Right kidney (tissue), 1 donor: Measurements from ENCODE around the gene DEPDC5.

ENCODE experiments used
- DNase-seq: peaks from one replicate; pipeline ENCODE4 v3.0.0-alpha.2; 2016

Gene DEPDC5

DNA sequence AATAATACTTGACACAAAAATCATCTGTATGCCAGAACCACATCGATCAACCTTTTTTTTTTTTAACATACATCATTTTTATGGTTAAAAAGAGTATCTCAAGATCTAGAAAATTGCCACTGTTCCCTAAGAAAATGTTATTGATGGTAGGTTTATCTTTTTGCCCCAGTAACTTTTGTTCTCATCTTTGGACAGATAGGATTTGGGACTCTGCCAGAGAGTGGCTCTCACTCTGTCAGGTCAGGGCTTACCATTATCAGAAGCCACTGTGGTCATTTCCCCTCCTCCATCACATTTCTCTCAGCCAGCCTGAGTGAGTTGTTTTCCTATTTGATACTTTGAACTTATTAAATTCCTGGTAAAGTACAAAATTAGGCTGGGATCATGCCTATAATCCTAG, 142.7 kb downstream of the DEPDC5 start:
- no peak for DNase-seq

DNA sequence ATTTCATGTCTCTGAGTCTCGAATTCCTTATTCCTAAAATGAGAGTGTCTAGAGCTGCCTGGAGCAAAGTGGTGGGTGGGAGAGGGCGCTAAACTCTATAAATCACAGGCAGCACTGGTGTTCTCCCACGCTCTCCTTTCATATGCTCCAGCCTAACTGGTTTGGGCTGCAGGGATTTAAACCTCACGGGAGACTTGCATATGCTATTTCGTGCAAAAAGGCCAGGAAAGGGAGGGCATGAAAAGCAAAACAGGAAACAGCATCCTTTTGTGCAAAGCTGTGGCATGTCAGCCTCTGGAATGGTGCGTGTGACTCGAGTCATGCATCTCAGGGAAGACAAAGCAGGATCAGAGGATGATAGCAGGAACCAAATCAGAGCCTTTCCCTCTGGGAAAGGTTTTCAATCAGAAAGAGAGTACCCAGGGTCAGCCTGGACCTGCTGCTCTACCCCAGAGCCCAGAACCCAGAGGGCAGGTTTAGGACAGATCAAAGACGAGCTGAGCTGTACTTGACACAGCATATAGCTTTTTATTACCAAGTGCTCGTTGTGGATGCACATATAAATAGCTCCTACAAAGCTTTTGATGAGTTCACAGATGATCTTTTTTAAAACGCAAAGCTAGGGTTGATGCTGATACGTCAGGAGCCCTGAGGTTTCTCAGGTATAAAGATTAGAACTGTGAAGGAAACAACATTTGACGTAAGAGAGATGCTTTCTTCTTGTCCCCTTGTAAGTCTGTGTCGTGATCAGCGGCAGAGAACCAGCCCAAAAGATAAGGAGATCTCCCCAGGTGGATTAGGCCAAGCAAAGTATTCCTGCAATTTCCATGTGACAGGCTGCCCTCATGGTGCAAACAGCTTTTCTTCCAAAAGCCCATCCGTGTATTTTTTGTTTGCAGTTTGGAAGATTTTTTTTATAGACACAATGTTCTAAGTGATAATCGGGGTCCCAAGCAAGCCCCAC, 144.3 kb downstream of the DEPDC5 start:
- no peak for DNase-seq

DNA sequence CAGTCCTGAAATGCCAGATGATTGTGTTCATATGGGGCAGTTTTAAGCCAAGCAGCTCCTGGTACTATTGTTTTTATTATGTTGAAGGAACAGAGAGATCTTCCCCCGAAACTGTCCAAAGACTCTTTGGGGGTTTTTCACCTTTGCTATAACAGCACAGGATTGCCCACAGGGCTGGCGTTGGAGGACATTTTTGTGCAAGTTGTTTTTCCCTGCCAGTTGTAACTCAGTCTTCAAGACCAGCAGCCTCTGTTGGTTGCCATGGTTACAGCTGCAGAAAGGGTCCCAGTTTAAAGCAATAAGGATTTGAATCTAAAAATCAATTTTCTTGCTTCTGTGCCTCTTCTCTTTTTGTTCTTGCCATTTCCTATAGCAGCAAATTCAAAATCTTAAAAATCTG, 145.1 kb downstream of the DEPDC5 start:
- no peak for DNase-seq

DNA sequence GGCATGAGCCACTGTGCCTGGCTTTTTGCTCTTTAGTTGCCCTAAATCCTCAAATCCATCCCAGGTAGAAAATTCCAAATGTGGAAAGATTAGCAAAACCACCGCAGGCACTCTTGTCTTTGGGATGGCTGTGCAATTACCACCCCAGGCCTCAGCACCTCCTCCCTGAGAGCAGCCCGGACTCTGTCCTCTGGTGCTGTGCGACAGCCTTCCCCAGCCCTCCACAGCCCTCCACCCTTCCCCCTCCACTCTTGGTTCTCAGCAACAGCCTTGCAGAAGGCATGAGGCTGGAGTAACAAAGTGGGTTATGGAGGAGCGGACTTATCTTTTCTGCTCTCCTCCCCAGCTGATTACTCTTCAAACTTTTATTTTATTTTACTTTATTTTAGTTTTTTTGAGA, 145.8 kb downstream of the DEPDC5 start:
- no peak for DNase-seq

DNA sequence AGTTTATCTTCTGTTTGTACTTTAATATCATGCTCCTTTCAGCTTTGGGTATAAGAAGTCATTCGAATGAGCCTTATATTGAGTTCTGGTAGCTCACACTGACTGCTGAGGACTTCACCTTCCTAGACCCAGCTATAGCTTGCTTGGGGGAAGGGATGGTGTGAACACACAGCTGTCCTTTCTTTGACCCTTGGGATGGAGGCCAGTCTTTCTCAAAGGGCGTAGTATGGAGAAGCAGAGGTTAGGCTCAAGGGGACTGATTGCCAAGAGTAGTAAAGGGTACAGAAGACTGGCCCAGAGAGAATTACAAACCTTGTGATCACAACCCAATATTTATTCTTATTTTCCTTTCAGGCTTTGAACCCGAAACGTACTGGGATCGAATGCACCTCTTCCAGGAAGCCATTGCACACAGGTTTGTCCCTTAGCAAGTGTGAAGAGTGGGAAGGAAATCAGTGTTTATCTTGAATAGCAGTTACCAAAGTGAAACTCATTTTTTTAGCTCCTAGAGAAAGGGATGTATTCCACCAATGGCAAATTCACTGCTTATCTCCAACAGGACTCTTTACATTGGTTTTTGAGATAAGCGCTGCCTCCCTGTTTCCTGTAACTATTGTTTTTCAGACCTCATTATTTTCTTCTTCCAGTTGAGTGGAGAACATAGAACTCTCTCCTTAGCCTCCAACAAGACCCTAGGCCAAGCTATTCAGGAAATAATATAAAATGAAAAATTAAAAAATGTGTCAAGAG, 147.7 kb downstream of the DEPDC5 start:
- no peak for DNase-seq

DNA sequence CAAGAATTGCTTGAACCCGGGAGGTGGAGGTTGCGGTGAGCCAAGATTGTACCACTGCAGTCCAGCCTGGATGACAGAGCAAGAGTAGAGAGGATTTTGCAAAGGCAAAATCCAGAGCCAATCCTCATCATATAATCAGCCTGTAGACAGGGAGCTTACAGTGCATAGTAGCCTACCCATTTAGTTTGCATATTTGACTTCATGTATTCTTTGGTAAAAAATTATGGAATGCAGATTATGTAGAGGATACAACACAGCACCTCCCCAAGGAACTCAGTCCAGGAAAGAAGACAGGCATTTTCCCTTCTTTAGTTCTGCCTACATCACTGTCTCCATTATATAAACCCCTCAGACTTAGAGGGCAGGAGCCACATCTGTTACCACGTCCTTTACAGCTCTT, 150.8 kb downstream of the DEPDC5 start:
- no peak for DNase-seq

DNA sequence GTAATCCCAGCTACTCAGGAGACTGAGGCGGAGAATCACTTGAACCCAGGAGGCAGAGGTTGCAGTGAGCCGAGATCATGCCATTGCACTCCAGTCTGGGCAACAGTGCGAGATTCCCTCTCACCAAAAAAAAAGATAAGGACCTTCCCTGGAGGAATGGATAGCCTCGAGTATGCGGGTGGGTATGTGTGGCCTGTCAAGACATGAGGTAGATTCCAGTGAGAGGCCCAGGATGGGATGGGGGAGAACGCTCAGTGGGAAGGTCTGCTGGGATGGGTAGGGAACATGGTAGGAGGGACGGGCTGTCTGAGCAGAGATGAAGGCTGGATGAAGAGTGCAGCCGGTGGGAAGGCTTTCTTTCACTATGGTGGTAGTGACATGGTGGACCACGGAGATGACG, 151.5 kb downstream of the DEPDC5 start:
- no peak for DNase-seq

DNA sequence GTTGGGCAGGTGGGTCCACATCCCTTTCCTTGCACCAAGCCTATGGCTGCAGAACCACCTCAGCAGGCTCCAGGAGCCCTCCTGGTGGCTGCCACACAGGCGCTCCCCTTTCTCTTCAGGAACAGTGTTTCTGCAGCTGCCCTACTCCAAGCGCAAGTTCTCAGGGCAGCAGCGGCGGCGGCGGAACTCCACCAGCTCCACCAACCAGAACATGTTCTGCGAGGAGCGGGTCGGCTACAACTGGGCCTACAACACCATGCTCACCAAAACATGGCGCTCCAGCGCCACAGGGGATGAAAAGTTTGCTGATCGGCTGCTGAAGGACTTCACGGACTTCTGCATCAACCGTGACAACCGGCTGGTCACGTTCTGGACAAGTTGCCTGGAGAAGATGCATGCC, 152.3 kb downstream of the DEPDC5 start:
- no peak for DNase-seq

DNA sequence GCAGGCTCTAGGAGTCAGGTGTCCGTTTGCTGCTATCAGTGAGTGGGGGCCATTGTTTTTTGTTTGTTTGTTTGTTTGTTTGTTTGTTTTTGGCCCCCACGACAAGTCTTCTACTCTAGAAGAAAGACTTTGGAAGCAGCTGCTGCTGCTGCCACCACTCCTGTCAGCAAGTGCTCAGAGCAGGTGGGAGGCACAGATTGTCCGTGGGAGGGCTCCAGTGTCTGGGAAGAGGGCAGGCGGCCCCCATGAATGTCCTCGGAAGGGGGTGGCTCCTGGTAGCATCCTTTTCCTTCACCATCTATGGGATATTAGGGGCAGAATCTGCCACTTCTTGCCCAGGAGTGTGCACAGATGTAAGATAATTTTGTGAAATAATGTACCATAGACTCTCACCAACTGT, 152.8 kb downstream of the DEPDC5 start:
- no peak for DNase-seq

DNA sequence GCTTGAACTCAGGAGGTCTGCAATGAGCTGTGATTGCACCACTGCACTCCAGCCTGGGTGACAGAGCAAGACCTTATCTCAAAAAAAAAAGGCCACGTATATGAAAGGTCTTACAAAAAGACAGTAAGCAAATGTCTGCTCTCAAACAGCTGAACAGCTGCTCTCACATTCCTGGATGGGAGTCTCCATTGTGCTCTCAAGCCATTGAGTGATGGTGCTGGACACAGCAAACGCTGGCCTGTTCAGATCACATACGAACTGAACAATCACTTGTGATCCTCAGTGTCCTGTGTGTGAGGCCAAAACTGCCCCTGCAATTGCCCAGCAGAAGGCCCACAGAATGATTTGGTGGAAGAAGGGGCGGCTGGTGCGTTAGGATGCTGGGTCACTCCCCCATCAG, 156.2 kb downstream of the DEPDC5 start:
- no peak for DNase-seq

DNA sequence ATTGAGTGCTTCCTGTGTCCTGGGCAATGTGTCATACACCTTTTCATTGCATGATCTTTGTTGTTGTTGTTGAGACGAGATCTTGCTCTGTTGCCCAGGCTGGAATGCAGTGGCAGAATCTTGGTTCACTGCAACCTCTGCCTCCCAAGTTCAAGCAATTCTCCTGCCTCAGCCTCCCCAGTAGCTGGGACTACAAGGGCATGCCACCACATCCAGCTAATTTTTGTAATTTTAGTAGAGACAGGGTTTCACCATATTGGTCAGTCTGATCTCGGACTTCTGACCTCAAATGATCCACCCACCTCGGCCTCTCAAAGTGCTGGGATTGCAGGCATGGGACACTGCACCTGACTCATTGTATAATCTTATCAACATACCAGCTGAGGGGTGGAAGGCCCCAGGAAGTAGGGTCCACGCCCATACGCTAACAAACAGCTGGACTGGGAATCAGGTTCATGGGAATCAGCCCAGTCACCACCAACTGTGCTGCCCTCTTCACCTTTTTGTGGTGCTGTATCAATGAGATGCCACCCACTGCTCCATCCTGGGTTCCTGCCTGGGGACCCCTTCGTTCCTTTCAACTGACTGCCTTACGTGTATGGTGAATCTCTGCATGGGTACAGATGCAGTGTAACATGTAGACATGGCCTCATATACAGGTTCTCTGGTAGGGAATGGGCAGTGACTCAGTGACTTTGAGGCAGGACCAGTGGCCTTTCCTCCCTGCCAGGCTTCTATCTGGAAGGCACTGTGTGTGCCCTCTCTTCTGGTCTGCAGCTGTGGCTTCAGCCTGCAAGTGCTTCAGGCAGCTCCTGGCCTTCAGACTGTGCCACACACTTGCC, 158.0 kb downstream of the DEPDC5 start:
- no peak for DNase-seq

DNA sequence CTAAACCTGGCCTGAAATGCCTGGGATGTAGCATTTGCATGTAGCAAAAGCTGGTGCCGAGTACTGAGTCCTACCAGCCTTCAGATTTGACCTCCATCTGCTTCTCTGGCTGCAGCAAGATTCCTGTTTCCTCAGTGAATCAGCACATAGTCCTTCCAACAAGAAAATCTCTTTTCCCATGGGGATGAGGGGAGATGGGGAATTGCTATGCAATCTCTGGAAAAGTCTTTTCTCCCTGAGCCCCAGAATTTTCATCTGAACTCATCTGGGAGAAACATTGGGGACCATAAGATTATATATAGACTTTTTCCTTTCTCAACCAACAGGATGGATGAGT, 158.6 kb downstream of the DEPDC5 start:
- DNase-seq = no peak

DNA sequence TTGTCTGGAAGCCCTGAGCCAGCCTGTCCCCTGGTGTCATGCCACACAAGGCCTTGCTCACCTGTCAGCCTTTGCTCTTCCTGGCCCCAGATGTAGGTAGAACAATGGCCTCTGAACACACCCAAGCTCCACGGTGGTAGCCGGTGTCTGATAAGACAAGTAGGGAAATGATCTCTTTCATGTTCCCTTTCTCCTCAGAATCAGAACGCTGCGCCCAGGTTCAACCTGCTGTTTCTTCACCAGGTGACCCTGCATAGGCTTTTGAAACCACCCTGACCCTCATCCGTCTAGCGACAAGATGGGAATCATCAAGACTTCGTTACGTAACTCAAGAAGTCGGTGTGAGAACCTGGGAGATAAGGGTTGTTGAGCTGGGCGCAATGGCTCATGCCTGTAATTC, 161.8 kb downstream of the DEPDC5 start:
- no peak for DNase-seq

DNA sequence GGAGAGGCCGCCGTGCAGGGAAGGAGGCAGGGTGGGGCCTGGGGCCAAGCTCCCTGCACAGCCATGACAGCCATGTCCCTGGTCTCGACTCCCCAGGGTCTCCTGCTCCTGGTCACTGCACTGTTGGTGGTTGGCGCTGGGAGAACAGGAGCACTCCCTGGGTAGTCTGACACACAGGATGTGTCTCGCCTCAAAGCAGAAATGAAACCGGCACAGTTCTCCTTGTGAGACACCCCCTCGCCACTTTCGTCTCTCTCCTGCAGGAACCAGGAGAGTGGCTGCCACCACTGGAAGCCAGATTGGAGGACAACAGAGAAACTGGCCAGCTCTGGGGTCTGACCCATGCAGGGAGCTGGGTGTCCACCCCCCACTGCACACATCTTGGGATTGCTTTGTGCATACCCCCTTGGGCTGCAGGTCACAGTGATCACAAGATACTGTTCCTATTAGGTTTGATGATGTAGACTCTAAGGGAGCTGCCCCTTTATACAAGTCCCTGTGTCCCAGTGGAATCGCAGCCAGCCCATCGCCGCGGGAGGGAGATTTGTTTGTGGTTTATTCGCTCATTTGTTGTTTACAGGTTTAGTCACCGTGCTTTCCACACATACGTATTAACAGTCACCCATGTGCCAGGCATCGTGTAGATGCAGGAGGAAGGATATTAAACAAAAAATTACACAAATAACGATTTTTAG, 163.6 kb downstream of the DEPDC5 start:
- DNase-seq = no peak

DNA sequence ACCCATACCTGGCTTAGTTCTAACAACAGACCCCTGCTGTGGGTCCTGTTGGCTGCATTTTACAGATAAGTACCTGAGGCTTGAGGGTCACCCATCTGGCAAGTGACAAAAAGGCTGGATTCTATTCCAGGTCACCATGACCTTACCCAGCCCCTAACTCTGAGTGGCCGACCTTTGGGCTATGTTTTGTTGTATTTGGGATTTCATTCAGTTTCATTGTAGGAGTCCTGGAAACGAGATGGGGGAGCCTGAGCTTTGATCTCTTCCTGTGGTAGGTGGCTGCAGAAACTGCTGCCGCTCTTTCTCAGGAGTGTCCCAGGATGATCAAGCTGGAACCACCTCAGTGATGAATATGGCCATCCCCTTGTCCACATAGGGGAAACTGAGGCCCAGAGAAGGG, 165.9 kb downstream of the DEPDC5 start:
- DNase-seq = no peak

DNA sequence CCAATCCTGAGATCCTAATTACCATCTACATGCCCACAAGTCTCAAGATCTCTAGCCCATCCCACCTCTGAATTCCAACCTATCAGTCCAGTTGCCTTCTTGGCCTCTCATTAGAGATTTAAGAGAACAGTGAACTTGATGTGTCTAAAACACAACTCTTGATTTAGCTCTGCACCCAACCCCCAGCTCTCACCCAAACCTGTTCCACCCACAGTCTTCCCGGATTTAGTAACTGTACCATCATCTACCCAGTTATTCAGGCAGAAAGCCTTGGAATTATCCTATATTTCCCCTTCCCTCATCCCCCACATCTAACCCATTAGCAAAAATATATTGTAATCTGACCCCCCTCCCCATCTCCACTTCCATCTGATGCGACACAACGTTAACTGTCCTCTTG, 166.5 kb downstream of the DEPDC5 start:
- no peak for DNase-seq

DNA sequence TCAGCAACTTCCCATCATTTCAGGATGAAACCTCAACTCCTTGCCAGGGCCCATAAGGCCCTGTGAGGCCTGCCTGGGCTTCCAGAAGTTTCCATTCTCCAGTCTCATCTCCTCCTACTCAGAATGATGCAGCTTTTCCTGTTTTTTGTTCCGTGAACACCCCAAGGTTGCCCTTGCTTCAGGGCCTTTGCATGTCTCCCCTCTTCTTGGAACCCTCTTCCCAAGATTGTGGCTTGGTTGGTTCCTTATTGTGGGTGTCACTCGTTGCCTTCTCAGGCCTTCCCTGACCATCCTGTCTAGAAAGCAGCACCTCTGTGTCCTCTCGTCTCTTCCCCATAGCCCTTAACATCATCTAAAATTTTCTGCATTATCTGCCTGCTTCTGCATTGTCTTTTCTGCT, 167.3 kb downstream of the DEPDC5 start:
- DNase-seq = no peak

DNA sequence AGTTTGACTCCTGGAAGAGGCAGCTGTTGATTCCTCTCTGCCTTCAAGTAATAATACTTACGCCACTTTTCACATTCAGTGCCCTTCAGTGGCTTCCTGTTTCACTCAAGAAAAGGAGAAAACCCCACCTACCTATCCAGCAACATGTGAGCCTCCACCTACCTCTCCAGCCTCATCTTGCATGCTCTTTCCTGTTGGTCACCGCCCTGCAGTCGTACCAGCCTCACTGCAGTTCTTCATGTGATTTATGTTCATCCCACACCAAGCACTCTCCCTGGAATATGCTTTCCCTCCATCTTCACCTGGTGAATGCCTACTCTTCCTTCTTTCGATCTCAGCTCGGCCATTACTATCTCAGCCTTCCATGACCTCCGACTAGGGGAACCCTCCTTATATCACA, 168.7 kb downstream of the DEPDC5 start:
- no peak for DNase-seq

DNA sequence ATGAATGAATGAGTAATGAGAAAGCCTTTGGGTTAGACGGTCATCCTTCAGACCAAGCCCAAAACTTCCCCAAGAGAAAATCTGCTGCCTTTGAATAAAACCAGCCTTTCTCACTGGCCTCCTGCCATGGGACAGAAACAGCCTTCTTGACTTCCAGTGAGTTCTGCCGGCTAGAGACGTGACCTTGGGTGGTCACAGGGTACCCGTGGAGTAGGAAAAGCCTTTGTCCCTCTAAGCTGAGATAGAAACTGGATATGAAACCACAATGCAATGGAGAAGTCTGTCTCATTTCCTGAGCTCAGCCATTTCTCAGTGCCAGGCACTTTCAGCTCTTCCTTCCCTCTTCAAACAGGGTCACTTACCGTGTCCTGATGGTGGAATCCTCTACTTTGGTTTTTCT, 169.3 kb downstream of the DEPDC5 start:
- no peak for DNase-seq

DNA sequence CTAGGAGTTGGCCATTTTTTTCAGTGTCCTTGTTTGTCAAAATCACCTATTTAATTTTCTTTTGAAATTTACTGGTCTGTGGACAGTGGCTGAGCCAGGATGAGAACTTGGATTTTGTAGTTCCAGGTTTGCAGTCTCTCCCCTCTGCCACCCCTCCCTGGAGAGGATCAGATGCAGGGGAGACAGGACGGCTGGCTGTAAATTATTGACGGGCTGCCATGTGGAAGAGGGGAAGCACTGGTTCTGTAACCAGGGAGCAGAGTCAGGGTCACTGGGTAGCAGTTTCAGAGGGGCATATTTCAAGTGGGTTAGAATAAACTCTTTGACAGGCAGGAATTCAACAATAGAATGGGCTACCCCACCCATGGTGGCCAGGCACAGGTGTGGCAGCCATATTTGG, 169.9 kb downstream of the DEPDC5 start:
- peak; percentile 32 for DNase-seq

DNA sequence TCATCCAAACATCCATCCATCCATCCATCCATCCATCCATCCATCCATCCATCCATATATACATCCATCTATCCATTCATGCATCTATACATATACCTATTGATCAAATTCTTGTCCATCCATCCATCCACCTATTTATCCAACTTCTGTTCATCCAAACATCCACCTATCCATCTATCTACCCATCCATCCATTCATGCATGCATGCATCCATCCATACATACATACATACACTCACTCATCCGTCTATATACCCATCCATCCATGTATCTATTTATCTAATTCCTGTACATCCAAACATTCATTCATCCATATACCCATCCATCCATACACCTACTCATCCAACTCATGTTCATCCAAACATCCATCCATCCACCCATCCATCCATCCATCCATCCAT, 171.2 kb downstream of the DEPDC5 start:
- DNase-seq = no peak

DNA sequence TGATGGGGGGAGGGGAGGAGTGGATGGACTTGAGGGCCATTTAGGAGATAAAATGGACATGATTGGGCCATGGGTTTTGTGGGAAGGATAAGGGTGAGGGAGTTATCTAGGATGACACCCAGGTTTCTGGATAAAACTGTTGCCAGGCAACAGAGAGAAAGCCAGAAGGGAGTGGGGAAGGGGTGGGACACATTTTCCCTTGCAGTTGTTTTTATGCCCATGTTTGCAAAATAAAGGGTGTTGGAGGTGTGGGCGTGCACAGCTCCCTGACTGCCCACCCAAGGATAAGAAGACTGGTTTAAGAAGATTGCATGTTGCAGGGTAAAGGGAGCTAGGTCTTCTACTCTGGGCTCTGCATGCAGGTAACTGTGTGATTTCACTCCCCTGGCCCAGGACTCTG, 172.2 kb downstream of the DEPDC5 start:
- DNase-seq = no peak
